HG02678 (cell line): ENCODE results near the gene DDC.
"Not testable (repeated sequence)": the region's sequence is repeated elsewhere in the genome, so short reads cannot be mapped to it uniquely, and the experiment has no call there.

Source experiments
- ATAC-seq: cut with Tn5 transposase; IDR thresholded peaks from one replicate; pipeline ENCODE4 v1.9.1; 2021; ENCODE audit warnings: mild to moderate bottlenecking, moderate library complexity; ENCODE audit not compliant: unreplicated experiment

DDC gene

DNA sequence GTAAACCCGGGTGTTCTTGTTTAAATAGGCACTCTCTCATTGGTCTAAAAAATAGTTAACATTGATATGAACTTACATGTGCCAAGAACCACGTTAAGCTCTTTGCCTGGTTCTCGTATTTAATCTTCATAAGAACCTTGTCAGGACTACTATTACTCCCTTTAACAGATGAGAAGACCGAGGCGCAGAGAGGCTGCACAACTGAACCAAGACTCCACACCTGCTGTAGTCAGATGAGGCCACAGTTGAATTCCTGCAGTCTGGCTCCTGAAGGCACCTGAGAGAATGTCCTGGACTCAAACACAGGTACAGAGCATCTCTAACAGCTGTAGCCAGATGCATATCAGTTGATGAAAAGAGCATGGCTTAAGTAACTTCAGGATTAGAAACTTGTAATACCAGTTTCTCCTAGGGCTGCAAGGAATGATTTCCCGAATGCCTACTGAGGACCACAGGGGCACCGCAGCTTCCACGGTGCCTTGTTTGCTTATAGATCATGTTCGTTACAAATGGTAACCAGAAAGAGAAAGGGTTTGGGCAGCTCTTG, 9.5 kb downstream of the DDC start:
- no peak for ATAC-seq

GRCh38 chr7:50554431-50555322, 10.5 kb downstream of the DDC start:
- no peak for ATAC-seq

- no peak for ATAC-seq
Measured at GRCh38 chr7:50553973-50554372, 11.2 kb downstream of the DDC start.

DNA sequence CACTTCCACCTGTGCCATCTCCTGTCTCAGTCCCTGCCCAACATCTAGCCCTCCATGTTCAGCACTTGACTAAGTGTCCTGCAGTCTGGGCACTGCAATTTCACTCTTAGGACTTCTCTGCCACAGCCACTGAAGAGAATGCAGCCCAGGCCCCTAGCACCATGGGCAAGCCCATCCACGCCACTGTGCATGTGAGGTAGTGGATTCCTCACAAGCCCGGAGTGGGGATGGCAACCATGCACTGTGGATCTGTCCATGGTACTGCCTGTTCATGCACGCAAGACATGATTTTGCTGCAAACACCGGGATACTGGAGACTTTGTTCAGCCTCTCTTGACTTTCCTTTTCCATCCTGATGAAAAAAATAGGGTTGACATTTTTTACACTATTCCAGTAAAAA, 12.3 kb downstream of the DDC start:
- no peak for ATAC-seq

GRCh38 chr7:50552139-50552538, 13.1 kb downstream of the DDC start:
- ATAC-seq: no peak

GRCh38 chr7:50545613-50546012, 19.6 kb downstream of the DDC start:
- not testable (repeated sequence) for ATAC-seq

DNA sequence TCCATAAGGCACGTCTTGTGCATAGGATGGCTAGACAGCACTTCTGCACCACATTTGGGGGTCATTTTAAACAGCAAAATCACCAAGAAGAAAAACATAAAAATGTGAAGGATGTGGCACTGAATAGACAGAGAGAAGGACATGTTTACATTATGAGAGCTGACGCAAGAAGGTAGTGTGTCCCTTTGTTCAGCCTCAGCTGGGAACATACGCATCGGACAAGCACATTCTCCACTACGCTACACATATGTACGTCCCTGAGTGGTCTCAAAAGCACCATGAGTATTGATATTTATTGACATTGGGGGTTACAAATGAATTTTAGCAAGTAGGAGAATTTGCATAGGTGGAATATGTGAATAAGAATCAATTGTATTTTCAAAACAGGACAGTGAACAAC, 20.2 kb downstream of the DDC start:
- no peak for ATAC-seq

DNA sequence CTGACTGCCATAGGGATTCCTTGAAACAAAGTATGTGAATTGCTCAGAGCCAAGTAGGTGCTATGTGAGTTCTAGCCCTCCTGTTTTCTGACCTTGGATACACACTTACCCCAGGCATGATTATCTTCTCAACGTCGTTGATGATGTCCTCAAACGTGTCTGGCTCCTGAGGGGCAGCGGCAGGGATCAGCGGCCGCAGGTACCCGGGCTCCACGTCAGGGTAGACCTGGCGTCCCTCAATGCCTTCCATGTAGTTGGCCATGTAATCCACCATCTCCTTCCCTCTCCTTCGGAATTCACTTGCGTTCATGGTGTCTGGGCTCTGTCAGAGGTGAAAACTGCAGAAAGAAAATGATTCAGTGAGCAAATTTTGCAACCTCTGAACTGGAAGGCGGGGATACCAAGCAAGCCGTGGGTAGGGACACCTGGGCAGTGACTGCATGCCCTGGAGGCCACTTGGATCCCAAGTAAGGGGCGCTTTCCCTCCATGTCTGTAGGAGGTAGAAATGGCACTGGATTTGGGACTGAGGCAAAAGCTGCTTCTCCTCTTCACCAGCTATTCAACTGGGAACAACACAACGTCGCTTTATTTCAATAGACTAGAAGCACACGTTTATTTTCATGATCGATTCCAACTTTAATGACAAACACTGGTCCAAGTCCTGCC, 21.3 kb downstream of the DDC start:
- ATAC-seq: no peak

DNA sequence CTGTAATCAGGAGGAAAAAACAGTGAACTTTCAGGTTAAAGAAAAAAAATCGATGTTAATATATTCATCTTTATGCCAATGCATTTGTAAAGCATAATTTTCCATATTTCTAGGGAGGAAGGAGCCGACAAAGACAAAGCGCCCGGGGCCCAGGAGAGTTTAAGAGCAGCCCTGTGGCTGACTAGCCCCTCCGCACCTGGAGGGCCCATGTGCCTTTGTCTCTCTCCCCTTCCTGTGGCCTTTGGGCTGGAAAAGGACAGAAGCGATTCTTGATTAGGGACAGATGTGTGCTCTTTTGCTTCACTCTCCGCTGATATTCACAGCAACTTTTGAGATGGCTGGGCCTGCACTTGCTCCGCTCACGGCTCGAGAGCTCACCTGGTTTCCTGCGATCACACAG, 23.1 kb downstream of the DDC start:
- no peak for ATAC-seq

DNA sequence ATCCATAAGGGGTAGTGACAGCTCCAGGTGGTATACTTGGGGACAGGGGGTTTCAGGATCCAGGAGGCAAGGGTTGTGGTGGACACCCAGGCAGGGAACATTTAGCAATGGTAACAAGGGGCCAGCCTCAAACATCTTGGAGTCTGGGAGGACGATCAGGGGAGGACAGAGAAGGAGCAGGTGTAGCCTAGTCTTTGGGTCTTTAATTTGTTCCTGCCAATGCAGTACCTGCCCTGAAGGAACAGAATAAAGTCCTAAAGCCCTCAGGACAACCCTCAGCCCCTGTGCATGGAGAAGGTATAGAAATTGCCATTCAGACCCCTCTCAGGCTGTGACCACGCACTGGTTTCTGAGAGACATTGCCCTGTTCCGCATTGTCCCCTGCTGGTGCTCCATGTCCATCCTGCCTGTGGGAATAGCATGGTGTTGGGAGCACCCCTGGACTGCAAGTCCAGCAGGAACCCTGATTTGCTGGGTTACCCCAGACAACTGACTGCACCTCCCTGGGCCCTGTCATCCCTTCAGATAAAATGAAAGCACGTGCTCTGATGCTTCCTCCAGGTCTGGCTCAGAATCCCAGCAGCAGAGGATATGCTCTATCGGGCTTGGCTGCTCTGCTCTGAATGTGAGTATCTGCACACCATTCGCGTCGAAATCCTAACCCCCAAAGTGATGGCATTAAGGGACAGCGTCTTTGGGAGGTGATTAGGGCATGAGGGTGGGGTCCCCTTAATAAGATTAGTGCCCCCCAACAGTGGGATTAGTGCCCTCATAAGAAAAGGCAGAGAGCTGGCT, 24.2 kb downstream of the DDC start:
- no peak for ATAC-seq

GRCh38 chr7:50539725-50540124, 25.5 kb downstream of the DDC start:
- no peak for ATAC-seq

GRCh38 chr7:50538478-50538877, 26.7 kb downstream of the DDC start:
- no peak for ATAC-seq

- ATAC-seq: no peak
Measured at GRCh38 chr7:50537417-50537816, 27.8 kb downstream of the DDC start.

DNA sequence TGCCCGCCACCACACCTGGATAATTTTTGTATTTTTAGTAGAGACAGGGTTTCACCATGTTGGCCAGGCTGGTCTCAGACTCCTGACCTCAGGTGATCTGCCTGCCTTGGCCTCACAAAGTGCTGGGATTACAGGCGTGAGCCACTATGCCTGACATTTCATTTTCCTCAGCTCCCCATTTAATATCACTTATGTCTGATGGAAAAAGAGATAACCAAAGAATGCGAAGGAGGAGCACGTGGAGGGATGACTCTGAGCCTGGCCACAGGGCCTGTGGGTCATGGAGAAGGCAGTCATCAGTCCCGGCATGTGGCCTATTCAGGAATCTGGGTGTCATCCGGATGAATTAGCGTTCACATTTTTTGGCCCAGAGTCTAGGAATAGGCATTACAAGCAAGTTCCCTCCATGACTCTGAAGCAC, 29.9 kb downstream of the DDC start:
- ATAC-seq: not testable (repeated sequence)

DNA sequence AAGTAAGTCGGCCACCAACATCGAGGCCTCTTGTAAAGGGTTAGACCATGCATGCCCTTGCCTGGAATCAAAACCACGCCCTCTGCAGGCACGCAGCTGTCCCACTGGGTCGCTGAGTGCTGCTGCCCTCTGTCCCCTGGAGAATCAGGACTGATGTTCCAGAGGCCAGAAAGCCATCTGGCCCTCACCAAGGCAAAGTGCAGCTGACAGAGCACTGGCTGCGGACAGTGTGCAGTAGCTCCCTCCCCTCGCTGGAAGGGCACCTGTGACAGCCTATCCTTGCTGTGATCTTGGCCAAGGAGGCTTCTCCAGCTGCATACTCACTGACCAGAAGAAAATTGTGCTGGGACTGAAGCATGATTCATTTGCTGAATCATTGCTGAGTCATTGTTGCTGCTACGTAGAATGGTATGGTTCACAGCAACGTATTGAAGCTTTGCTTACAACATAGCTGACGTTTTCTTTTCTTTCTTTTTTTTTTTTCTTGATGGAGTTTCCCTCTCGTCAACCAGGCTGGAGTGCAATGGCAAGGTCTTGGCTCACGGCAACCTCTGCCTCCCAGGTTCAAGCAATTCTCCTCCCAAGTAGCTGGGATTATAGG, 30.4 kb downstream of the DDC start:
- no peak for ATAC-seq

- no peak for ATAC-seq
Measured at GRCh38 chr7:50533866-50534265, 31.3 kb downstream of the DDC start.

DNA sequence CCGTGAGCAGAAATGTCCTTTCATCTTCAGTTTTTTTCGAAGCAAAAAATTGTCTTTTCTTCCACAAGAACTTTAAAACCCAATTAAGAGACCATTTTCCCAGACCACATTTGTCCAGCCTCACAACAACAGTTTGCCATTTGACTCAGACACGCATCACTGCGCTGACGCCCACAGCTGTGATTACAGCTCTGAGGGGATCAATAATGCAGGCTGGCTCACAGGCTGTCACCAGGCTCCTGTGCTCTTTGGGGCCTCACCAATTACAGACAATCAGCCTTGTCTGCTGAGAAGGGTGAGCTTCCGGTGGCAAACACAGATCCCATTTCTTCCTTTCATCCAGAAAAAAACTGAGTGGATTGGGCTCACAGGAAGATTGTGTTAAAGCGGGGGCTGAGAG, 33.3 kb downstream of the DDC start:
- no peak for ATAC-seq

DNA sequence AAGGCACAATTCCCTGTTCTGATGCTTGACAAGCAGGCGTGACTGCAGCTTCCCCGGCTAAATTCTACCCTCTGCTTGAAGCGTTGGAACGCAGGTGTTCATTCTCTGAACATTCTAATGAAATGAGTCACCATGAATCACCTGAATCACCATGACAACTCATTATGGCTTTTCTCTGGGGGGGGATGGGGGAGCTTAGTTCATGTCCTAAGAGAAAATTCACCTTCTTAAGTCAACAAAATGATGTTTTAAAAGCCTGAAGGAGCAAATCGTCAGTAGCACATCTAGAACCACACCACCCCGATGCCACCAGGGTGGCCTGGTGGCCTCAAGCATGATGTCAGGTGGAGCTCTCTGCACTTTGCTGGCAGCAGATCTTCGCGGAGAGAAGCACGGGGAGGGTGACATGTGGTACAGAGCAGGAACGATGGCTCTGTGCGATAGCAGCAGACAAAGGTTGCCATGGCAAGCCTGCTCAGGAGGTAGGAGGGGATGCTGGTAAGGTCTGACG, 33.7 kb downstream of the DDC start:
- ATAC-seq: no peak

DNA sequence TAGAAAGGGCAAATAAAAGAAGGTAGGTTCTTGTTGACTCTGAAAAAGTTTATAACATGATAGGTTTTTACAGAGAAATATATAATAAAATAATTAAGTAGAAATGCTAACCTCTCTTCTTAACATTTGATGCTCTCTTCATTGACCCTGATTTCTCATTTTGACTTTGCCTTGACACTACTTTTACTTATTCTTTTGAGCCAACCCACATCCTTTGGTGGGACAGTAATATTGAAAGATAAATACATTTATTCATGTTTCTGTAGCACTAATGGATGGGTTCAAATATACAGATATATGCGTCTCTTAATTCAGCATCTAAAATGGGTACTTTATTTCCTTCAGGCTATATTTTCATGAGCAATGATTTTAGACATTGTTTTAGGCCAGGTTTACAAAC, 34.4 kb downstream of the DDC start:
- no peak for ATAC-seq

GRCh38 chr7:50529093-50529862, 35.9 kb downstream of the DDC start:
- ATAC-seq: no peak
